ENCODE measurements around the gene VSIG4. TPM values are rescaled to one million over a fixed set of nuclear protein-coding genes. Genes with fewer than 3 reads are reported as not detected.

Gene VSIG4
- total and polyA plus RNA-seq, 2 of the 8 experiments (the other 6 are each of a cell fraction or from before 2014, with no cell fraction given), result not detected

- TF ChIP-seq CHD7 (IDR thresholded peaks at IDR 0.05; ENCODE audit: insufficient replicate concordance, low read length) (no peak), BRCA1 (IDR thresholded peaks at IDR 0.05; ENCODE audit: low read depth, low read length) (no peak), EZH2 (IDR thresholded peaks at IDR 0.05; ENCODE audit: low read depth, low read length, severe bottlenecking) (no peak), RNF2 (IDR thresholded peaks at IDR 0.05; ENCODE audit: borderline replicate concordance, low read depth, low read length, missing control alignments, poor library complexity, severe bottlenecking) (no peak), POLR2A (IDR thresholded peaks at IDR 0.05; ENCODE audit: control extremely low read depth in 1 of 2, low read depth in 2 of 2, low read length in 2 of 2) (no peak), CTCF (IDR thresholded peaks at IDR 0.05; ENCODE audit: control extremely low read depth in 1 of 3, insufficient read depth in 1 of 3, low read depth in 1 of 3, low read length in 3 of 3) (no peak), RFX5 (IDR thresholded peaks at IDR 0.05; ENCODE audit: borderline replicate concordance, low read depth, low read length) (no peak), SUZ12 (IDR thresholded peaks at IDR 0.05; ENCODE audit: low read length) (no peak), SIX5 (IDR thresholded peaks at IDR 0.05; ENCODE audit: low read depth, low read length) (no peak)
These were observed 27.8 kb downstream of the VSIG4 start (continued) for GRCh38 chrX:66012094-66012534.

Measured in H1 (cell line).